Measurements from ENCODE around the gene RAD9A.

RAD9A gene

DNA sequence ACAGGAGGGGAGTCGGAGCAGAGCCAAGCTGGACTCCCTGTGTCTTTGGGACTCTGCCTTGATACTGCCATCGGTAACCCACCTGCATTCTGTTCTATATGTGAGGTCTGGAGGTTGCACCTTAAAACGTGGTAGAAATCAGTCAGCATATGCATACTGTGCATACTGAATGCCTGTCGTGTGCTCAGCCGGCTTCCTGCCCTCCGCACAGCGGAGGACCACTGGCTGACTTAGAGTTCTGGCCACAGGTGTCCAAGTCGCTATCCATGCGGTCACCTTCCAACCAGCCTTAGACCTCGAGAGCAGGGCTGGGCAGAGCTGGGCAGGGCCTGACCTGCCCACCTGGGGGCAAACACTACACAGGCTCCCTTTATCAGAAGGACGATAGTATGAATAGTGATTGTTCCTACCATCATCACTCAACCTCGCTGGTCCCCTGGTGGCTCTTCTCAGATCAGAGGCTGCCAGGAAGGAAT is 15.9 kb downstream of the RAD9A start:
- H3K4me3 ChIP-seq (ENCODE audit: low read depth, low read length), result no peak overlapping the region

DNA sequence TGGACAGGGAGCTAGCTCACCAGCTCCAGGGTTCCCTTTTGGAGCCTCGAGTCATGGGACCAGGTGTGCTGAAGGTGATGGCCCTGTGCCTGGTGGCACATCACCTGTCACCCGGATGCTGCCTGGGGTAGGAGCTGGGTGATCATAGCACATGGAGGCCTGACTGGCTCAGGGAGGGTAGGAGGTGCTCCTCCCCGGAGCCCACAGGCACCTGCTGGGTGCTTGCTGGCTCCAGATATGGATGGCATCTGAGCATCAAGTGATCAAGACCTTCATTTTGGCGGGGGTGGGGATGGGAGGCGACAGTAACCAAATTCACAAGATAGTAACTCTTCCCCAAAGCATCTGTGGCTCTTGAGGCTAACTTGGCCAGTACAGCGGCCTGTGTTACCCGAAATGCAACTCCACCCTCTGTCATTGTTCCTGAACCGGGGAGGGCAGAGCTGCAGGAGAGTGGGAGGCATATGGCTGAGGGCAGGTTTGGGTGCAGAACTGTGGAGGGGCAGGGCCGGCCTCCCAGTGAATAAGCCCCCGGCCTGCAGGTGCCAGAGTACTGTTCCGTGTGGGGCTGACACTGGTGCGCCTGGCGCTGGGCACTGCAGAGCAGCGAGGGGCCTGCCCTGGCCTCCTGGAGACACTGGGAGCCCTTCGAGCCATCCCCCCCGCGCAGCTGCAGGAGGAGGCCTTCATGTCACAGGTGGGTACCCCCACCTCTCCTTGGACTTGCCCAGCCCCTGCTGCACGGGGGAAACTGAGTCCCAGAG is 16.8 kb downstream of the RAD9A start:
- H3K4me3 ChIP-seq (ENCODE audit: low read depth, low read length), result no peak overlapping the region

DNA sequence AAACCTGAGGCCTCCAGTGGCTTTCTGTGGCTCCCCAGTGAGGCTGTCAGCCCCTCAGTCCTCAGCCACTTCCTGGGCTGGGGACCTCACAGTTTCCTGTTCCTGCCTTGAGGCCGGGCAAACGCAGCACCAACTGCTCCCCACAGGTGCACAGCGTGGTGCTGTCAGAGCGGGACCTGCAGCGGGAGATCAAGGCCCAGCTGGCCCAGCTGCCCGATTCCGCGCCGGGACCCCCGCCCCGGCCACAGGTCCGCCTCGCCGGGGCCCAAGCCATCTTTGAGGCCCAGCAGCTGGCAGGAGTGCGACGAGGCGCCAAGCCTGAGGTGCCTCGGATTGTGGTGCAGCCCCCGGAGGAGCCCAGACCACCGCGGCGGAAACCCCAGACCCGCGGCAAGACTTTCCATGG is 17.5 kb downstream of the RAD9A start:
- no peak overlapping the region for H3K4me3 ChIP-seq (ENCODE audit: low read depth, low read length)

DNA sequence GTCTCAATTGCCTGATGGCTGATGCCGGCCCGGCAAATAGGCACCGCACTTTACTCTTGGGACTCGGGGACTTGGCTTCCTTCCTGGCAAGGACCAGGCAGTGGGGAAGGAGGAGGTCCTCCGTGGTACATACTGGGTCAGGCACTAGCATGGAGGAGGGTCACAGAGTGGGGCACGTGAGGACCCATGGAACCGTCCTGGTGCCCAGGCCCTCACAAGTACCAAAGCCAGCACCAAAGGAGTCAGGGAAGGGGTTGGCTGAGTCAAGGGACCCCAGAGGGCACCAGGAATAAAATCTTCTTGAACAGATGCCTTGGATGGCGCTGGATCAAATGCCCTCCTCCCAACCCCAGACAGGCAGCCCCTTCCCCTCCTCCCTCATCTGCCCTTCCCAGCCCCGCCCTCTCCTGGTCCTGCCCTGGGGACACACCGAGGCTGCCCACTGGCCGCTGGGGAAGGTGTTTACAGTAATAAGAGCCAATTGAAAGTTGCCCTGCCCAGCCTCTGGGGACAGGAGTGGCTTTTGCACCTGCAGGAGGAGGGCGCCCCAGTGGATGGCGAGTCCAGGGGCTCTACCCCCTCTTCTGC is 18.1 kb downstream of the RAD9A start:
- H3K4me3 ChIP-seq (ENCODE audit: low read depth, low read length), result no peak overlapping the region

DNA sequence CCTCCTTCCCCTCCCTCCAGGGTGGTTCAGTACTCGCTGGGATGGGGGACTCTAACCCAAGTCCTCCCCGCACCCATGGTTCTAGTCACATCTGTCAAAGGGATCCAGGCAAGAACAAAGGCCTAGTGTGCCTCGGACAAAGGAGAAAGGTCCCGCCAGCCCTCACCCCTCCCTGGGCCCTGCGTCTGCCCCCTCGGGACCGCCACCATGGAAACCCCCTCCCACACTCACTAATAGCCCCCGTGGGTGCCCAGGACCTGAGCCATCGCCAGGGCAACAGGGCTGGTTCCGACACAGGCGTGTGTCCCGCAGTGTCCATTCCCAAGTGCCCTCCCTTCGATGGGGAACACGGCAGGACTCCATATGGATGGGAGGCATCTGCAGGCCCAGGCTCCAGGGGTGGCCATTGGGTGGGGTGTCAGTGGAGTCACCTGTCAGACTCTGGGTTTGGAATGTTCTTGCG is 18.6 kb downstream of the RAD9A start:
- H3K4me3 ChIP-seq (ENCODE audit: low read depth, low read length), result no peak overlapping the region

DNA sequence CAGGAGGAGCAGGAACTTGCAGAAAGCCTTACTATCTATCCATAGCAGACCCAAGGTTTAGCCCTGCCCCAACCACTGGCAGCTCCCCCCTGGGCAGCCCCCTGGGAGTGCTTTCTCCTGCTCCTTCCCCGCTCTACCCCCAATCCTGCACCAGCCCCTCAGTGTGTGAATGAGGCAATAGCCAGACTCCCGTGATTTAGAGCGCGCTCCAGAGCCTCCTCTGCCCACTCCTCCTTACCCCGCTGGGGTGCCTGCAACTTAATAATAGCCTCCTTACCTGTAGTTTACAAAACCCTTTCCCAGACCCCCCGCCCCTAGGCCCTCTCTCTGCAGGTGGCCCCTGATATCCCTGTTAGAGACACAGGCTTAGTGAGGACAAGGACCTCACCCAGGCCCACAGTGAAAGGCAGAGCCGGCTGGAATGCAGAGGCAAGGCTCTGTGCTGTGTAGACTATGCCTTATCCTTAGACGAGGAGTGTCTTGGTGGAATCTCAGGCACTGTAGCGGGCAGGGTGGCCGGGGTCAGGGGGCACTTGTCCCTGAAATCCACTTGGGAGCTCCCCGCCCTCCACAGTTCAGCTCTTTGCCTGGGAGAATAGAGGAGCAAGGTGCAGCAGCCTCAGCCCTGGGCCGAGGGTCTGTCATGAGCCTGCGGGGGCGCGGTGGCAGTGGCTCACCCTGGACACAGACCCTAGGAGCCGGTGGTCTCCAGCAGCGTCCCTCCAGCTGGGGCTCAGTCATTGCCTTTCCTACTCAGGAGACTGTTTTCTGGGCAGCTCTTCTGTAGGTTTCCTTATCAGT is 19.4 kb downstream of the RAD9A start:
- H3K4me3 ChIP-seq (ENCODE audit: low read depth, low read length), result no peak overlapping the region

DNA sequence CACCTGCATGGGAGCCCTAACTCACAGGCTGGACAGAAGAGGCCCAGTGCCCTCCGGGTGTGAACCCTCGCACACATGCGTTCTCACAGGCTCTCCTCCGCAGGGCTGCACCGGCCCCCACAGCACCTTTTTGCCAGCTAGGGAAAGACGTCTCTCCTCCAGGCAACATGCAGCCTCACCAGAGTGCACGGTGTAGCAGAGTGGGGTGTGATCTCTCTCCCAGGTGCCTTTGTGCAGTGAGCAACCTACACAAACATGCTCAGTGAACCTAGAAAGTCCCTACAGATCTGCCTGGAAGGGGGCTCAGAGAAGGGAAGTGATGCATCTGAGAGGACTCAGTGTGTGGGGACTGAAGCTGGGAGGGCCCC is 20.0 kb downstream of the RAD9A start:
- no peak overlapping the region for H3K4me3 ChIP-seq (ENCODE audit: low read depth, low read length)

DNA sequence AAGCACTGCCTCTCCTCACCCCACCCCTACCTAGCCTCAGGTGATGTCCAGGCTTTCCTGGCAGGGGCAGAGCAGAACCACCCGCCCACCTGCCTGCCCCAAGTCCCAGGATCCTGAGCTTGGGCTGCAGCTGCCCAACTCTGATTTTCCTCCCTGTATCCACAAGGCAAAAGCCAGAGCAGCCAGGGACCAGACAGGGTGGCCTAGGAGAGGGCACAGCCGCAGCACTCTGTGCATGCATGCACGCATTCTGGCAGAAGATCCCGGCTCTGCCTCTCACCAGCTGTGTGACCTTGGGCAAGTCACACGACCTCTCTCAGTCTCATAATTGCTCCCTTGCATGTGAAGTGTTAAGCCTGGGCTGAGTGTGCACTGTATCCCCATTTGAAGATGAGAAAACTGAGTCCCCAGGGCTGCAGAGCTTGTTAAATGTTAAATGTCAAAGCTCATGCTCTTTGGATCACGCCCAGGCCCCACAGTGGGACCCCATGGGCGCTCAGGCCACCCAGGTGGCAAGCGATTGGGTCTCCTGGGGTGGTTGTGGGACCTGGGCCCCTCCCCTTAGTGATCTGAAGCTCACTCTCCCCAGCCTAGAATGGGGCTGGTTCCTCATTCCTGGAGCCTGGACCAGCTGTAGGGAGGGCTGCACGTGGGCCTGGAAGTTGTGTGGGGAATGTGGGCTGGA is 20.9 kb downstream of the RAD9A start:
- no peak overlapping the region for H3K4me3 ChIP-seq (ENCODE audit: low read depth, low read length)

DNA sequence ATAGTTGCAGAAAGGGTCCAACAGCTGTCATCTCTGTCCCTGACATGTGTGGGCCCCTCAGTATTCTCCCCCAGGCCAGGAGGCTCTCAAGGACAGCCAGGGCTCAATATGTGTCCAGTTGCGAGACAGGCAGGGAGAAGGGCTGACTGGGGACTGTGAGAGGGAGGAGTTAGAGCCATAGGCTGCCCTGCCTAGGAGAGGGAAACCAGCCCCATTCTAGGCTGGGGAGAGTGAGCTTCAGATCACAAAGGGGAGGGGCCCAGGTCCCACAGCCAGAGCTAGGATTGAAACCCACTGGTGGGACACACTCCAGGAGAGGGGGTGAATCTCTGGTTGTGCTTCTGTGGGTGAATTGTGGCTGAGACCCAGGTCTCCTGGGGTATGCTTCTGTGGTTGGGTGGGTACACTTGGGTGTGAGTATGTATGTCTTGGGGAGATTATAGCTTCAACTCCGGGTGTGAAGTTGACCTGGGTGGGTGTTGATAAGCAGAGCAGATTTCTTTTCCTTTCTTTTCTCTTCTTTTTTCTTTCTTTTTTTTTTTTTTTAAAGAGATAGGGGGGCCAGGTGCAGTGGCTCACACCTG is 21.6 kb downstream of the RAD9A start:
- H3K4me3 ChIP-seq (ENCODE audit: low read depth, low read length), result no peak overlapping the region

DNA sequence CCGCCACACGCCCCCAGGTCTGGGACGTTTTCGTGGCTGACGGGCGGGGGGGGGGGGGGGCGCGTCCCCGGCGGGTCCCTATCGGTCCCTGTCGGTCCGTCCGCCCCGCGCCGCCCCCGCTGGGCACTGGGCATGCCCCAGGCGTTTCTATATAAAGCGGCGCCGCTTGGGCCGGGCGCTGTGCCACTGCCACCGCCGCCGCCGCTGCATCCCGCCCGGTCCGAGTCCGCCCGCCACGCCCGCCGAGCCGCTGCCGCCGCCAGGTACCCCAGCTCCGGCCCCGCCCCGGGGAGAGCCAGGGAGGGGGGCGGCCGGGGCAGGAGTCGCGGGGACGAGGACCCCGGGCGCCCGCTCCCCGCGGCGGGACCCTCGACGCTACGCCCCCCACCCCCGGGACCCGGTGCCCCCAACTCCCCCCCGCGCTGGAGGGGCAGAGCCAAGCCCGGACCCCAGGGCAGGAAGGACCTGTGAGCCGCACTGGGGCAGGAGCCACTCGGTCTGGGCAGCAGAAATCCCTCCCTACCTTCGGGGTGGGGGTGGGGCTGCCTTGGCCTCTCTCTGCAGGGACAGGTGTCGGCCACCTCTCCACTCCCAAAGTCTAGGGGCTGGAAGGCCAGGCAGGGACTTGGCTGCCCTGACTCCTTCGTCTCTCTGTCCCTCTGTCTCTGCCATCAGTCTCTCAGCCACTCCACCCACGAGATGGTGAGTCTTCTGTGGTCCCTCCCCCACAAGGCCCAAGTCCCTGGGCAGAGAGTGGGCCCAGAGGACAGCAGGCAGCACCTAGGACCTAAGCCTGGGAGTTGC is 23.9 kb downstream of the RAD9A start, which contains the start of gene CARNS1:
Gene CARNS1, plus strand, starts transcription at position 178 of the 804 bp plus-strand sequence. Its CDS starts 522 bp downstream, at position 700.
- H3K4me3 ChIP-seq (ENCODE audit: low read depth, low read length), result peak within 1 kb of the TSS; percentile 43

DNA sequence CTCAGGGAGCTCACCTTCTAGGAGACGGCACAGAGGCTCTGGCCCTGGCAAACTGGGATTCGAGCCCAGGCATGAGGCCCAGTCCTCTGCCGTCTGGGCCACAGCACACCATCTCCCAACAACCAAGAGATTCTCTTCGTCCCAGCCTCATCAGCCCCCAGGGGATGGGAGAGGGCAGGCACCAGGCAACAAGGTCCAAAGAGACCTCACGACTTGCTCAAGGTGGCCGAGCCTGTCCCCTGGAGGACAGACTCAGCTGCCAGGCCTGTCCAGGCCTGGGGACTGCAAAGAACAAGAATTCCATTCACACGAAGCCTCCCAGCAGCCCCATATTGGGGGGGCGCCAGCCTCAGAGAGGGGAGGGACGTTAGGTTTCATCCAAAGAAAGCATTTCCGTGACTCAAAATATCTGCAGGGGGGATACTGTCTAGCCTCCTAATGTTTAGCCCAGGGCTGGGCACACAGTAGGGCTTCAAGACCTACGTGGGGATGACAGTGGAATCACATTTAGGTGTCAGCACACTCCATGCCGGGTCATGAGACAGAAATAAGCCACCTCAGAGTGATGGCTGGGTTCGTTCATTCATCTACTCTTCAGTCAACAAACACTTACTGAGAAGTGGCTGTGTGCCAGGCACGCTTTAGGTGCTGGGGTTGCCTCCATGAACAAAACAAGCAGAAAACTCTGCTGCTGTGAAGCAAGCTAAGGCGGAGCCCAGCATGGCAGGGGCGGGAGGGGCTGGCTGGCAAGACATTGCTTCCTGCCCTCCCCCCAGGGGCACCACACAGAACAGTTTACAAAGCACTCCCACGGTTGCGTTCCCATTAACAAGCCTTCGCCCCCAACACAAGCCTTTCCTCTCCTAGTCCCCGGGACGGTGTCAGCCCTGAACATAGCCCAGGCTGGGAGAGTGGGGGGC is 24.9 kb downstream of the RAD9A start:
- H3K4me3 ChIP-seq (ENCODE audit: low read depth, low read length), result no peak overlapping the region

DNA sequence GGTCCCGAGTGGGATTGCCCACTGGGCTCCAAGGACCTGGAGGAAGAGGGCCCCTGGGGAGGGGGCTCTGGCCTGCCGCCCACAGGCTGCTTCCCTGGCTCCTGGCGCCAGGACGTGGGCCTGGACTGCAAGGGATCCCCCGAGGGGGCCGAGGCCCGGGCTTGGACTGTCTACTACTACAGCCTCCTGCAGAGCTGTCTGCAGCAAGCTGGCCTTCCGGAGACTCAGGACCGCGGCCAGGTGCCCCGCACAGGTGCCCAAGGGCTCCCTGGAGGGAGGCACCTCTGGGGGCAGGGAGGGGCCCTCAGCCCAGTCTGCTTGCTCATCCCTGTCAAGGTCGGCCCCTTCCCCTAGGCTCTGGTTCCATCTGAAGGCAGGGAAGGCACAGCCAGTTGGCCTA is 25.6 kb downstream of the RAD9A start:
- H3K4me3 ChIP-seq (ENCODE audit: low read depth, low read length), result no peak overlapping the region

DNA sequence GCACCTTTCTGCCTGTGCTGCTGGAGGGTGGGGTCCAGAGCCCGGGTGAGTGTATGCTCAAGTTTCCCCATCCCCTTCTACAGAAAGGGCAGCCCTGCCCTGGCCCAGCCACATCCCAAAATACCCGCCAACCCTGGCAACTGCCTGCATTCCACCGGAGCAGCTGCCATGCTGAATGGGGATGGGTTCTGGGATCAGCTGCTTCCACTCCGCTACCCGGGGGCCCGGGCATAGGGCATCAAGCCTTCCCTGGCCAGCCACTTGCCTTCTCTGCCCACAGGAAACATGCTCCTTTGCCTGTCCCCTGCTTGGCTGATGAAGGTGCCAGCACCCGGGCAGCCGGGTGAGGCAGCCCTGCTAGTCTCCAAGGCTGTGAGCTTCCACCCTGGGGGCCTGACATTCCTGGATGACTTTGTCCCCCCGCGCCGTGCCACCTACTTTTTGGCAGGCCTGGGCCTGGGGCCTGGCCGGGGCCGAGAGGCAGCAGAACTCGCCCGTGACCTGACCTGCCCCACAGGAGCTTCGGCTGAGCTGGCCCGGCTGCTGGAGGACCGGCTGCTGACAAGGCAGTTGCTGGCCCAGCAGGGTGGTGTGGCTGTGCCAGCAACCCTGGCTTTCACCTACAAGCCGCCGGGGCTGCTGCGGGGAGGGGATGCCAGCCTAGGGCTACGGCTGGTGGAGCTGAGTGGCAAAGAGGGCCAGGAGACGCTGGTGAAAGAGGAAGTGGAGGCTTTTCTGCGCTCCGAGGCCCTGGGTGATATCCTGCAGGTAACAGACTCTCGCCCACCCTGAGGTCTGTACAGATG is 26.9 kb downstream of the RAD9A start:
- H3K4me3 ChIP-seq (ENCODE audit: low read depth, low read length), result no peak overlapping the region

DNA sequence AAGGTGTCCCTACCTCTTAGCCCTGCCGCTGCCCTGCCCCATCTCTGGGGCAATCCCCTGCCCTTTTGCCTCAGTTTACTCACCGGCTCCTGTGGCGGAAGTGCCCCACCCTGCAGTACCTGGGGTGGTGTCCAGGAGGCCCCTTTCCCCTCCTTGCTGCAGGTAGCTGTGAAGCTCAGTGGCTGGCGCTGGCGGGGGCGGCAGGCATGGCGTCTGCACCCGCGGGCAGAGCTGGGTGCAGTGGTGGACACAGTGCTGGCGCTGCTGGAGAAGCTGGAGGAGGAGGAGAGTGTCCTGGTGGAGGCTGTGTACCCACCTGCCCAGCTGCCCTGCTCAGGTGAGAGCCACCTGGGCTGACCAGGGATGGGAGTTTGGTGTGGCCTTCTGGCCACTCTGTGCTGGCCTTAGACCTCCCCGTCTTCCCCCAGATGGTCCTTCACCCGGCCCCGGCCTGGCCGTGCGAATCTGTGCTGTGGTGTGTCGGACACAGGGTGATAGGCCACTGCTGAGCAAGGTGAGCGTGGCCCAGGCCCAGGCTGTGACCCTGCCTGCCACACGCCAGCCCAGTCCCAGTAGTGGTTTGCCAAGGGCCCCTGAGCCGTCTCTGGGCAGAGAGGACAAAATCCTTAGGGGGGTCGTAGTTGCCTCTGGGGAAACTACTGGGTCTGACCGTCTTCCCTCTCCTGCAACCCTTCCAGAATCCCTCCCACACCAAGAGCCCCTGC is 27.7 kb downstream of the RAD9A start:
- no peak overlapping the region for H3K4me3 ChIP-seq (ENCODE audit: low read depth, low read length)

DNA sequence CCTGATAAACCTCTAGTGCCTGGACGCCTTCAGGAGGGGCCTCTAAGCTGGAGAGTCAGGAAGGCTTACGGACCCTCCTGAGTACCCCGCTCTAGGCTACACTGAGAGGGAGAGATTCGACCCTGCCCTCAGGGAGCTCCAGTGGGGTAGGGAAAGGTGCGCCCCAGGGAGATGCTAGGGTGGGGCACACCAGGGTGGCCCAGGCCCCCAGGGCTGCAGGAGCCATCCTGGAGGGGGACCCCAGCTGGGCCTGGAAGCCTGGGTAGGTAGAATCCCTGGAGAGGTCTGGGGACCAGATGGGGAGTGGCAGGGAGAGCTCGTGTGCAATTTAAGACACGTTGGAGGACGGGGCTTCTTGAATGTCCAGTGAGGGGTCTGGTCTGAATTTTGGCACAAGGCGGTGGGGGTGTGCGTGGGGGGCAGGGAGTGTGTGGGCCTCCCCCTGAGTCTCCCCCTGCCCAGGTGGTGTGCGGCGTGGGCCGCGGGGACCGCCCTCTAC is 28.4 kb downstream of the RAD9A start:
- H3K4me3 ChIP-seq (ENCODE audit: low read depth, low read length), result peak overlapping the region; percentile 50

DNA sequence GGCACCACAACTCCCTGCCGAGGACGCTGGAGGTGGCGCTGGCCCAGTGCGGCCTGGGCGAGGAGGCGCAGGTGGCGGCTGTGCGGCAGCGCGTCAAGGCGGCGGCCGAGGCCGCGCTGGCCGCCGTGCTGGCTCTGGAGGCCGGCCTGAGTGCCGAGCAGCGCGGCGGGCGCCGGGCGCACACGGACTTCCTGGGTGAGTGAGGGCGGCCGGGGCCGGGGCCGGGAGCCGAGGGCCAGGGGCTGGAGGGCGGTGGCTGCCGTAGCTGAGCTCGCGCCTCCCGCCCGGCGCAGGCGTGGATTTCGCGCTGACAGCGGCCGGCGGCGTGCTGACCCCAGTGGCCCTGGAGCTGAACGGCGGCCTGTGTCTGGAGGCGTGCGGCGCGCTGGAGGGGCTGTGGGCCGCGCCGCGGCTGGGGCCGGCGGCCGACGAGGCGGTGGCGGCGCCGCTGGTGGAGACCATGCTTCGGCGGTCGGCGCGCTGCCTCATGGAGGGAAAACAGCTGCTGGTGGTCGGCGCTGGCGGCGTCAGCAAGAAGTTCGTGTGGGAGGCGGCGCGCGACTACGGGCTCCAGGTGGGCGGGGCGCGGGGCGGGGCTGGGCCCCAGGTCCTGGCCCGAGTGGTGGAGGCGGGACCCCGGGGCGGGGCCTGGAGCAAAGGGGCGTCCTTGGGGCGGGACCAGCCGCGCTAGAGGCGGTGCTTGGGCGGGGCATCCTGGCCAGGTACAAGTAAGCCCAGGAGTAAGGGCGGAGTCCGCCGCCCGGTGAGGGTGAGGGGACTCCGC is 29.1 kb downstream of the RAD9A start:
- H3K4me3 ChIP-seq (ENCODE audit: low read depth, low read length), result peak overlapping the region; percentile 50
